HepG2 (cell line): Measurements from ENCODE around the gene PLEKHA5. TPM values are rescaled to one million over a fixed set of nuclear protein-coding genes. Genes with fewer than 3 reads are reported as not detected.

Experiments
- ATAC-seq: fragments of 200-7000 bp; cut with Tn5 transposase; 3 replicates; pipeline ENCODE4 v1.9.1; 2020; ENCODE audit warnings: mild to moderate bottlenecking, moderate library complexity
- BruUV-seq: library from RNA; stranded (reverse); fragments of 400-500 nt; replicated peaks from 2 replicates; lab custom pipeline; 2021; lab: Mats Ljungman, UMichigan
- CTCF ChIA-PET: fragments of 300-600 bp; formaldehyde crosslinking; extraction: SDS; loops from one replicate; lab custom pipeline; 2021; ENCODE audit warnings: low total read pairs, inconsistent platforms, low intra/inter-chr PET ratio; lab: Yijun Ruan, JAX
- POLR2A ChIA-PET: fragments of 350-600 bp; sonication (Branson Sonifier 250); formaldehyde crosslinking; loops from one replicate; lab custom pipeline; 2020; ENCODE audit warnings: antibody characterized with exemption, inconsistent platforms; lab: Yijun Ruan, JAX
- DNase-seq: peaks from one replicate; pipeline ENCODE4 v3.0.0-alpha.2; 2015; ENCODE audit warnings: low spot score
- FAIRE-seq: peaks from 3 replicates; lab custom pipeline; 2011; peaks lifted over from hg19 to GRCh38; lab: Jason Lieb, UNC
- H2AFZ ChIP-seq: one replicate; pipeline ENCODE4 v1.6.1; 2011; ENCODE audit warnings: low read length, inconsistent platforms
- H3K27ac ChIP-seq: fragments of 300-600 bp; 3 replicates; pipeline ENCODE4 v1.8.0; 2011; ENCODE audit warnings: mixed run types, mild to moderate bottlenecking, mixed read lengths, low read length, inconsistent platforms; ENCODE audit not compliant: insufficient read depth; ENCODE audit errors: extremely low read length
- H3K27me3 ChIP-seq, 2 experiments: fragments of 200-600 bp in 1 of 2; 2 replicates in 1 of 2; 3 replicates in 1 of 2; pipeline versions ENCODE4 v1.6.0 to v1.8.0; 2011; ENCODE audit warnings: low read length in 2 of 2, mild to moderate bottlenecking in 2 of 2, moderate library complexity in 2 of 2, inconsistent platforms in 1 of 2; ENCODE audit not compliant: insufficient read depth in 2 of 2, control insufficient read depth in 1 of 2
- H3K36me3 ChIP-seq, 2 experiments: fragments of 200-600 bp in 1 of 2; replicated peaks in 1 of 2; 2 replicates in 1 of 2; 3 replicates in 1 of 2; pipeline versions ENCODE4 v1.5.1 to v1.8.0; 2011; ENCODE audit warnings: low read length in 2 of 2, inconsistent platforms in 1 of 2; ENCODE audit not compliant: insufficient read depth in 2 of 2, control insufficient read depth in 1 of 2
- H3K4me1 ChIP-seq: 2 replicates; pipeline ENCODE4 v1.5.1; 2012; ENCODE audit warnings: low read length, inconsistent platforms; ENCODE audit not compliant: insufficient read depth
- H3K4me2 ChIP-seq: 2 replicates; pipeline ENCODE4 v1.6.0; 2011; ENCODE audit warnings: low read depth, low read length, inconsistent platforms
- H3K4me3 ChIP-seq, 3 experiments: fragments of 200-600 bp in 1 of 3; sonication (generic), shearing (Covaris generic) in 1 of 3; replicated peaks in 1 of 3; 2 replicates each; pipeline ENCODE4 v1.5.1; 2011 to 2016; ENCODE audit warnings: low read length in 3 of 3, inconsistent platforms in 2 of 3, low read depth in 2 of 3, mild to moderate bottlenecking in 2 of 3, control low read depth in 1 of 3, mixed read lengths in 1 of 3; ENCODE audit not compliant: insufficient read depth in 1 of 3
- H3K79me2 ChIP-seq: one replicate; pipeline ENCODE4 v1.6.1; 2011; ENCODE audit warnings: low read length, inconsistent platforms; ENCODE audit not compliant: insufficient read depth
- H3K9ac ChIP-seq: 2 replicates; pipeline ENCODE4 v1.6.0; 2011; ENCODE audit warnings: mild to moderate bottlenecking, low read depth, low read length, inconsistent platforms; ENCODE audit not compliant: insufficient read depth
- H3K9me3 ChIP-seq: 2 replicates; pipeline ENCODE4 v1.5.1; 2012; ENCODE audit warnings: mild to moderate bottlenecking, low read length
- H4K20me1 ChIP-seq: 2 replicates; pipeline ENCODE4 v1.6.0; 2011; ENCODE audit warnings: inconsistent platforms, mild to moderate bottlenecking, low read length, moderate library complexity; ENCODE audit not compliant: insufficient read depth
- DDIT3 ChIP-seq: sonication (generic); formaldehyde crosslinking; IDR thresholded peaks from 2 replicates; pipeline ENCODE4 v1.4.0; 2020; ENCODE audit warnings: mild to moderate bottlenecking, missing genetic modification reagents
- DPF2 ChIP-seq: sonication (generic); formaldehyde crosslinking; IDR thresholded peaks from 2 replicates; pipeline ENCODE4 v1.4.0; 2020; ENCODE audit warnings: mild to moderate bottlenecking, low read depth, missing genetic modification reagents, borderline replicate concordance
- FOXA3 ChIP-seq: IDR thresholded peaks from 2 replicates; pipeline ENCODE4 v1.6.1; 2016; ENCODE audit warnings: missing genetic modification reagents, missing compliant biosample characterization
- TCF7L2 ChIP-seq: IDR thresholded peaks from 2 replicates; pipeline ENCODE4 v1.6.1; 2011; ENCODE audit warnings: mild to moderate bottlenecking, low read depth, low read length, moderate library complexity
- ZNF567 ChIP-seq: sonication (generic); formaldehyde crosslinking; IDR thresholded peaks from 2 replicates; pipeline ENCODE4 v1.8.1; 2023; ENCODE audit warnings: mild to moderate bottlenecking, missing genetic modification reagents, borderline replicate concordance
- ZNF850 ChIP-seq: sonication (generic); formaldehyde crosslinking; conservative IDR thresholded peaks from 2 replicates; pipeline ENCODE4 v1.9.0; 2021; ENCODE audit warnings: mild to moderate bottlenecking, missing genetic modification reagents
- ZSCAN21 ChIP-seq: sonication (generic); formaldehyde crosslinking; IDR thresholded peaks from 2 replicates; pipeline ENCODE4 v1.8.0; 2022; ENCODE audit warnings: mild to moderate bottlenecking, missing genetic modification reagents, moderate library complexity, borderline replicate concordance
- WGBS: methylation state at CpG from one replicate; pipeline ENCODE4 v1.1.6; 2017; ENCODE audit warnings: low lambda C conversion rate; 5-methylcytosine and 5-hydroxymethylcytosine counted together
- in situ Hi-C: cut with HindIII; loops from 2 replicates; pipeline ENCODE4 v1.10.0; 2017; ENCODE audit warnings: low pct_unique_long_range_greater_than_20kb; ENCODE audit not compliant: extremely low pct_ligation_motif_present
- intact Hi-C: fragments of 100-400 bp; cut with micrococcal nuclease; formaldehyde crosslinking; loops from one replicate; pipeline ENCODE4 v1.10.0; 2022; ENCODE audit not compliant: unreplicated experiment
- polyA plus RNA-seq, 8 experiments: library from polyadenylated mRNA; depleted of rRNA in 3 of 8; stranded (reverse) in 7 of 8; unstranded in 1 of 8; fragments of >200 nt; fragmentation: Illumina TruSeq in 4 of 8; extraction: Trizol in 4 of 8; gene quantifications; 2 replicates each; pipeline versions ENCODE4 v1.2.1 to v1.2.3, GENCODE V29; 2011 to 2016; ENCODE audit warnings: low read depth in 4 of 8, missing spikeins in 1 of 8, mixed read lengths in 1 of 8; ENCODE audit not compliant: insufficient read depth in 1 of 8
- total RNA-seq, 5 experiments: library from RNA; depleted of rRNA; stranded (reverse); fragments of >200 nt; fragmentation: Illumina TruSeq; extraction: Trizol; gene quantifications; 2 replicates each; pipeline ENCODE4 v1.2.3, GENCODE V29; 2016; ENCODE audit warnings: low read depth in 1 of 5
- TF ChIP-seq, protein P1 (sequence below): IDR thresholded peaks from 2 replicates; pipeline ENCODE4 v1.6.1; 2016; ENCODE audit warnings: low read depth, control low read depth

The PLEKHA5 gene
- total and polyA plus RNA-seq, 2 of the 13 experiments (the other 11 are each of a cell fraction or from before 2014, with no cell fraction given) = 4.2 to 15.4 TPM

GRCh38 chr12:19230299-19230866, 100.8 kb downstream of the PLEKHA5 start:
- intact Hi-C loops (no loop called here), in situ Hi-C loops (no loop called here)
- peaks cover 40% of the 10 kb centered on the region for H3K4me1 ChIP-seq
- ChIA-PET POLR2A (no interaction called here), CTCF (no interaction called here)
- no peak overlapping the region for H3K4me3 ChIP-seq
- no peaks in the 10 kb centered on the region for H3K9me3 ChIP-seq
- WGBS = 90% methylated on average over 16 of the region's 37 CpGs
- H2AFZ ChIP-seq = no peak overlapping the region
- TF ChIP-seq DPF2 (CRISPR knock-in tag) (no peak), FOXA3 (CRISPR knock-in tag) (no peak), TCF7L2 (no peak), ZNF567 (CRISPR knock-in tag) (no peak), ZNF850 (CRISPR knock-in tag) (peak; percentile 98), ZSCAN21 (no peak), DDIT3 (CRISPR knock-in tag) (no peak)
- TF ChIP-seq, protein P1, sequence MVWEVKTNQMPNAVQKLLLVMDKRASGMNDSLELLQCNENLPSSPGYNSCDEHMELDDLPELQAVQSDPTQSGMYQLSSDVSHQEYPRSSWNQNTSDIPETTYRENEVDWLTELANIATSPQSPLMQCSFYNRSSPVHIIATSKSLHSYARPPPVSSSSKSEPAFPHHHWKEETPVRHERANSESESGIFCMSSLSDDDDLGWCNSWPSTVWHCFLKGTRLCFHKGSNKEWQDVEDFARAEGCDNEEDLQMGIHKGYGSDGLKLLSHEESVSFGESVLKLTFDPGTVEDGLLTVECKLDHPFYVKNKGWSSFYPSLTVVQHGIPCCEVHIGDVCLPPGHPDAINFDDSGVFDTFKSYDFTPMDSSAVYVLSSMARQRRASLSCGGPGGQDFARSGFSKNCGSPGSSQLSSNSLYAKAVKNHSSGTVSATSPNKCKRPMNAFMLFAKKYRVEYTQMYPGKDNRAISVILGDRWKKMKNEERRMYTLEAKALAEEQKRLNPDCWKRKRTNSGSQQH (CRISPR knock-in tag) = no peak
- no peak for ATAC-seq
- H3K27ac ChIP-seq = no peak overlapping the region
- H3K9ac ChIP-seq = no peak overlapping the region
- peaks cover 2% of the 10 kb centered on the region for H3K79me2 ChIP-seq
- no TSS peak for BruUV-seq
- DNase-seq = no peak
- no peaks in the 10 kb centered on the region for H4K20me1 ChIP-seq
- FAIRE-seq = no peak
- H3K36me3 ChIP-seq = no peaks in the 10 kb centered on the region
- no peak overlapping the region for H3K4me2 ChIP-seq
- no peaks in the 10 kb centered on the region for H3K27me3 ChIP-seq
